Measurements from ENCODE around the gene EIPR1.

GRCh38 chr2:3238951-3239841 lies 138.4 kb downstream of the EIPR1 start:
- no peak for TF ChIP-seq TOX (CRISPR knock-in tag; IDR thresholded peaks at IDR 0.05; ENCODE audit: borderline replicate concordance)
- TF ChIP-seq POU6F1 (CRISPR knock-in tag; IDR thresholded peaks at IDR 0.05; ENCODE audit: borderline replicate concordance, low read depth) = no peak
- no peak for TF ChIP-seq RARB (CRISPR knock-in tag; IDR thresholded peaks at IDR 0.05)
- no peak for TF ChIP-seq ISL1 (CRISPR knock-in tag; IDR thresholded peaks at IDR 0.05)
- no peak for TF ChIP-seq SNAI2 (CRISPR knock-in tag; IDR thresholded peaks at IDR 0.05)
- no peak for TF ChIP-seq ZC3H10 (CRISPR knock-in tag; IDR thresholded peaks at IDR 0.05)
- no peak for TF ChIP-seq ESRRG (CRISPR knock-in tag; IDR thresholded peaks at IDR 0.05)
- no peak for TF ChIP-seq ARNTL (CRISPR knock-in tag; IDR thresholded peaks at IDR 0.05; ENCODE audit: borderline replicate concordance, low read depth)
- TF ChIP-seq ZFP30 (CRISPR knock-in tag; IDR thresholded peaks at IDR 0.05) = no peak
- no peak for TF ChIP-seq ZFP3 (CRISPR knock-in tag; IDR thresholded peaks at IDR 0.05)
